Trophoblast cell (in vitro differentiated cells and primary cell): ENCODE measurements around the gene PDSS1. TPM values are rescaled to one million over a fixed set of nuclear protein-coding genes. Genes with fewer than 3 reads are reported as not detected.
"Not testable (repeated sequence)": the region's sequence is repeated elsewhere in the genome, so short reads cannot be mapped to it uniquely, and the experiment has no call there.

Experiments
- DNase-seq, 2 donors: peaks; one replicate each; pipeline ENCODE4 v3.0.0-alpha.2; 2016
- H2AFZ ChIP-seq: 2 replicates; pipeline ENCODE4 v1.6.1; 2013; ENCODE audit warnings: low read length, moderate library complexity, mild to moderate bottlenecking; ENCODE audit not compliant: insufficient read depth, poor library complexity
- H2AK5ac ChIP-seq: 2 replicates; pipeline ENCODE4 v1.6.1; 2013; ENCODE audit warnings: mild to moderate bottlenecking, low read length
- H2BK120ac ChIP-seq: 2 replicates; pipeline ENCODE4 v1.6.1; 2013; ENCODE audit warnings: low read length, mild to moderate bottlenecking, moderate library complexity; ENCODE audit not compliant: insufficient read depth, poor library complexity
- H2BK12ac ChIP-seq: 2 replicates; pipeline ENCODE4 v1.6.1; 2013; ENCODE audit warnings: mild to moderate bottlenecking, low read length, moderate library complexity
- H2BK5ac ChIP-seq: 2 replicates; pipeline ENCODE4 v1.6.1; 2013; ENCODE audit warnings: low read length, low read depth, moderate library complexity, mild to moderate bottlenecking; ENCODE audit not compliant: poor library complexity
- H3K14ac ChIP-seq: 2 replicates; pipeline ENCODE4 v1.6.1; 2013; ENCODE audit warnings: mild to moderate bottlenecking, low read length
- H3K18ac ChIP-seq: 2 replicates; pipeline ENCODE4 v1.6.1; 2013; ENCODE audit warnings: mild to moderate bottlenecking, low read length
- H3K23ac ChIP-seq: 2 replicates; pipeline ENCODE4 v1.6.1; 2013; ENCODE audit warnings: low read length
- H3K27ac ChIP-seq: 2 replicates; pipeline ENCODE4 v1.5.1; 2013; ENCODE audit warnings: low read depth, mild to moderate bottlenecking, inconsistent platforms, low read length, moderate library complexity
- H3K27me3 ChIP-seq: 2 replicates; pipeline ENCODE4 v1.6.1; 2013; ENCODE audit warnings: inconsistent platforms, mild to moderate bottlenecking, low read length, moderate library complexity; ENCODE audit not compliant: insufficient read depth
- H3K36me3 ChIP-seq, 2 experiments: 1 replicate in 1 of 2; 2 replicates in 1 of 2; pipeline ENCODE4 v1.6.1; 2013; ENCODE audit warnings: low read length in 2 of 2, mild to moderate bottlenecking in 2 of 2, moderate library complexity in 1 of 2; ENCODE audit not compliant: insufficient read depth in 2 of 2, control insufficient read depth in 1 of 2
- H3K4ac ChIP-seq: 2 replicates; pipeline ENCODE4 v1.6.1; 2013; ENCODE audit warnings: low read depth, mild to moderate bottlenecking, low read length, moderate library complexity
- H3K4me1 ChIP-seq, 2 experiments: 1 replicate in 1 of 2; 2 replicates in 1 of 2; pipeline ENCODE4 v1.6.1; 2013; ENCODE audit warnings: low read length in 2 of 2, mild to moderate bottlenecking in 2 of 2, moderate library complexity in 1 of 2; ENCODE audit not compliant: insufficient read depth in 2 of 2, control insufficient read depth in 1 of 2
- H3K4me2 ChIP-seq: 2 replicates; pipeline ENCODE4 v1.6.1; 2013; ENCODE audit warnings: inconsistent platforms, mild to moderate bottlenecking, low read length, moderate library complexity
- H3K4me3 ChIP-seq: 2 replicates; pipeline ENCODE4 v1.5.1; 2013; ENCODE audit warnings: mild to moderate bottlenecking, low read depth, low read length, inconsistent platforms
- H3K79me1 ChIP-seq: one replicate; pipeline ENCODE4 v1.6.1; 2013; ENCODE audit warnings: low read length
- H3K79me2 ChIP-seq: 2 replicates; pipeline ENCODE4 v1.6.1; 2013; ENCODE audit warnings: low read length, mild to moderate bottlenecking; ENCODE audit not compliant: control insufficient read depth, insufficient read depth, poor library complexity
- H3K9ac ChIP-seq: 2 replicates; pipeline ENCODE4 v1.6.1; 2013; ENCODE audit warnings: mild to moderate bottlenecking, low read length
- H3K9me3 ChIP-seq: 2 replicates; pipeline ENCODE4 v1.6.1; 2013; ENCODE audit warnings: low read depth, mild to moderate bottlenecking, control low read depth, inconsistent platforms, low read length; ENCODE audit not compliant: insufficient read depth
- H4K12ac ChIP-seq: 2 replicates; pipeline ENCODE4 v1.6.1; 2013; ENCODE audit warnings: low read depth, mild to moderate bottlenecking, low read length, moderate library complexity
- H4K8ac ChIP-seq: 2 replicates; pipeline ENCODE4 v1.6.1; 2013; ENCODE audit warnings: low read depth, mild to moderate bottlenecking, low read length, moderate library complexity
- H4K91ac ChIP-seq: one replicate; pipeline ENCODE4 v1.6.1; 2013; ENCODE audit warnings: low read depth, mild to moderate bottlenecking, low read length, moderate library complexity
- WGBS: extraction: QIAGEN DNeasy Blood & Tissue Kit; methylation state at CpG from one replicate; pipeline ENCODE4 v1.1.7; 2013; ENCODE audit warnings: missing lambda C conversion rate; ENCODE audit not compliant: insufficient read length, insufficient coverage; ENCODE audit errors: extremely low coverage; 5-methylcytosine and 5-hydroxymethylcytosine counted together
- polyA plus RNA-seq: library from polyadenylated mRNA; stranded (reverse); fragments of 200-250 nt; gene quantifications from 2 replicates; pipeline ENCODE4 v1.2.3, GENCODE V29; 2013

The PDSS1 gene
- 6.1 and 6.2 TPM in 2 replicates for polyA plus RNA-seq

- Histone ChIP-seq H2BK5ac (peak within 1 kb of the TSS; percentile 88), H3K9me3 (no peaks in the 10 kb centered on the region), H3K4me3 (peak within 1 kb of the TSS; percentile 94), H2BK120ac (peak within 1 kb of the TSS; percentile 93), H3K27ac (peak within 1 kb of the TSS; percentile 86), H3K18ac (peak within 1 kb of the TSS; percentile 95), H3K27me3 (no peaks in the 10 kb centered on the region), H3K9ac (peak within 1 kb of the TSS; percentile 84), H3K36me3 (peaks cover 2 to 6% of the 10 kb centered on the region in 2 experiments), H3K14ac (peak within 1 kb of the TSS; percentile 94), H3K79me2 (peaks cover 19% of the 10 kb centered on the region), H3K4me2 (peak within 1 kb of the TSS; percentile 77), H2BK12ac (no peak within 1 kb of the TSS), H3K23ac (no peak within 1 kb of the TSS), H4K12ac (peak within 1 kb of the TSS; percentile 100), H3K4ac (peak within 1 kb of the TSS; percentile 90), H3K4me1 (peaks cover 5 to 6% of the 10 kb centered on the region in 2 experiments), H3K79me1 (peaks cover 11% of the 10 kb centered on the region), H4K91ac (peak within 1 kb of the TSS; percentile 99), H2AK5ac (peak within 1 kb of the TSS; percentile 69), H4K8ac (peak within 1 kb of the TSS; percentile 100), H2AFZ (peak within 1 kb of the TSS; percentile 89)
- peak; percentile 56 to 72 for DNase-seq
- WGBS, result no CpG with 5 or more reads among the region's 82 CpGs
Observed at GRCh38 chr10:26697163-26697921, at the start of gene PDSS1. Gene PDSS1, plus strand, starts transcription at chr10:26697701. Its CDS starts 11 bp downstream, at chr10:26697712.

- H4K8ac ChIP-seq, H4K91ac ChIP-seq, H3K4me3 ChIP-seq, H2AK5ac ChIP-seq, H3K9me3 ChIP-seq, H3K18ac ChIP-seq, H2AFZ ChIP-seq, H3K9ac ChIP-seq, H3K23ac ChIP-seq, H2BK5ac ChIP-seq, H2BK12ac ChIP-seq, H3K4me2 ChIP-seq, H3K14ac ChIP-seq, H2BK120ac ChIP-seq, H3K79me2 ChIP-seq, H4K12ac ChIP-seq, H3K4me1 ChIP-seq, H3K79me1 ChIP-seq, H3K36me3 ChIP-seq, H3K27ac ChIP-seq, DNase-seq, H3K27me3 ChIP-seq, H3K4ac ChIP-seq: not testable (repeated sequence)
- WGBS, result no CpG with 5 or more reads among the region's 3 CpGs
Observed at GRCh38 chr10:26648245-26648636, 49.3 kb upstream of the PDSS1 start.

GRCh38 chr10:26650406-26650805 is 47.1 kb upstream of the PDSS1 start:
- Histone ChIP-seq H2BK12ac (no peak overlapping the region), H4K12ac (no peak overlapping the region), H3K4ac (no peak overlapping the region), H3K4me2 (no peak overlapping the region), H3K36me3 (no peaks in the 10 kb centered on the region), H3K27ac (no peak overlapping the region), H3K79me1 (no peaks in the 10 kb centered on the region), H3K4me1 (no peaks in the 10 kb centered on the region), H2BK120ac (no peak overlapping the region), H4K91ac (no peak overlapping the region), H2AFZ (peak overlapping the region; percentile 41), H2BK5ac (no peak overlapping the region), H3K4me3 (no peak overlapping the region), H3K27me3 (no peaks in the 10 kb centered on the region), H3K23ac (no peak overlapping the region), H4K8ac (no peak overlapping the region), H3K18ac (no peak overlapping the region), H3K9ac (no peak overlapping the region), H2AK5ac (no peak overlapping the region), H3K9me3 (no peaks in the 10 kb centered on the region), H3K14ac (no peak overlapping the region), H3K79me2 (no peaks in the 10 kb centered on the region)
- DNase-seq, result no peak
- no CpG with 5 or more reads among the region's 4 CpGs for WGBS

GRCh38 chr10:26651476-26651875 is 46.0 kb upstream of the PDSS1 start:
- not testable (repeated sequence) for H3K79me2 ChIP-seq, H2BK120ac ChIP-seq, H3K18ac ChIP-seq, H3K4me3 ChIP-seq, H3K4me1 ChIP-seq, H3K4me2 ChIP-seq, H3K27ac ChIP-seq, H4K91ac ChIP-seq, H2AFZ ChIP-seq, H2AK5ac ChIP-seq, H3K36me3 ChIP-seq, DNase-seq, H3K79me1 ChIP-seq, H3K23ac ChIP-seq, H4K8ac ChIP-seq, H3K27me3 ChIP-seq, H3K9me3 ChIP-seq, H2BK5ac ChIP-seq, H4K12ac ChIP-seq, H2BK12ac ChIP-seq, H3K9ac ChIP-seq, H3K14ac ChIP-seq, H3K4ac ChIP-seq
- no CpG with 5 or more reads among the region's 2 CpGs for WGBS
